Midbrain (tissue), 1 donor: ENCODE results near the gene NPAT.
"Not testable (repeated sequence)": the region's sequence is repeated elsewhere in the genome, so short reads cannot be mapped to it uniquely, and the experiment has no call there.

Experiments used
- DNase-seq: peaks from one replicate; lab custom pipeline; 2025; lab: John Stamatoyannopoulos, UW

Gene NPAT

DNA sequence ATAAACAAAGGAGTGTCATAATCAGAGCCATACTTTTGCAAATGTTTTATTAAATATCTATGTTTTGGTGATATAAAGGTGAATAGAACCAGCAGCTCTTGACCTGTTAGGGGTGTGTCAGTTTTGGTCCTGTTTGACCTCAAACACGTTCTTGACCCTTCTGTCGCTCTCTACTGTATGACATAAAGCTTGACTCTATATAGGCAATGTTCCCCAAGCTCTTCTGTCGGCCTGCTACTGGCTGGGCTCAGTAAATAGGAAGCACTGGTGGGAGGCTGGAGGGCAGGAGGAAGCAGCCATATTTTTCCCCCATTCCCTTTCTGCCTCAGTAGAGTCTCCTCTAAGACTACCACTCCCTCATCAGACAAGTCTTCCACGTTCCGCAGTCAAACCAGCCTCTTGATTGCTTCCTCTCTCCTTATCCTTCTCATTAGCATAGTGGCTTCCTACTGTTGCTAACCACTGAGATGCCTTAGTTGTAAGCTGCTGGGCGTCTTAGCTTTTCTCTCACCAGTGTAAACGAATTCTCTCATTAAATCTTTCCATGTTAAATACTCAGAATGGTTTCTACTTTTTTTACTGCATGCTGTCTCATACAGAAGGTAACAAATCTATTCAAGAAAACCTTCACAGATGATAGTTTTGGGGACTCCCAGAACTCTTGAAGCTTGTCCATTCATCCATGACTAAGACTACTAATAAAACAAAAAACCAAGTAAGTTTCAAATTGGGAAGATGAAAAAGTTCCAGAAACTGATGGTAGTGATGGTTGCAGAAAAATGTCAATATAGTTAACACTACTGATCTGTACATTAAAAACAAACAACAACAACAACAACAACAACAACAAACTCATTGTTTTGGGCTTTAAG lies 3.3 kb downstream of the NPAT start:
- no peak for DNase-seq

DNA sequence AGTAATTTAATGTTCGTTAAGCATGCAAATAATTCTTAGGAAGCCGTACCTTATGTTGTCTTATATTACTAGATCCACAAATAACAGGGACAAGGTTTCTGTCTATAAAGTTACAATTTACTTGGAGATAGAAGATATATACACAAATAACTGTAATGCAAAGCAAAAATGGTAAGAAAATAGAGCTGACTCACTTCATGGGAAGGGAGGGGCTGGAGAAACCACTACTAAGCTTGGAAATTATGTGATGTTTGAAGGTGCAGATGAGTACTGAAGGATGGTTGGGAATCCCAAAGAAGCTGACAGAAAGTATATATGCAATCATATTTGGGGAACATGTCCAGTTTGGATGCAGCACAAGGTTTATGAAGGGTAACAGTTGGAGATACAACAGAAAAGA lies 4.0 kb downstream of the NPAT start:
- no peak for DNase-seq

DNA sequence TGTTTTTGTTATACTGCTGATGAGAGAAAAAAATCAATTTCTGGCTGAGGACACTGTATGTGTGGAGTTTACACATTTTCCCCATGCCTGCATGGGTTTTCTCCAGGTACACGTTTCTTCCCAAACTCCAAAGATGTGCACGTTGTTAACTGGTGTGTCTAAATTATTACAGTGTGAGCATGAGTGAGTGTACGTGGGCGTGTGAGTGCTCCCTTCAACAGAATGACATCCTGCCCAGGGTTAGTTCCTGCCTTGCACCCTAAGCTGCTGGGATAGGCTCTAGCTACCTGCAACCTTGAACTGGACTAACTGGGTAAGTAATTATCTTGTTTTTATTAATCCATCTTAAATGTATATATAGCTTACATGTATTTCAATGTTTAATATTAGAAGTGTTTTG lies 5.5 kb downstream of the NPAT start:
- no peak for DNase-seq

GRCh38 chr11:108213784-108214183 lies 8.7 kb downstream of the NPAT start:
- DNase-seq: no peak

DNA sequence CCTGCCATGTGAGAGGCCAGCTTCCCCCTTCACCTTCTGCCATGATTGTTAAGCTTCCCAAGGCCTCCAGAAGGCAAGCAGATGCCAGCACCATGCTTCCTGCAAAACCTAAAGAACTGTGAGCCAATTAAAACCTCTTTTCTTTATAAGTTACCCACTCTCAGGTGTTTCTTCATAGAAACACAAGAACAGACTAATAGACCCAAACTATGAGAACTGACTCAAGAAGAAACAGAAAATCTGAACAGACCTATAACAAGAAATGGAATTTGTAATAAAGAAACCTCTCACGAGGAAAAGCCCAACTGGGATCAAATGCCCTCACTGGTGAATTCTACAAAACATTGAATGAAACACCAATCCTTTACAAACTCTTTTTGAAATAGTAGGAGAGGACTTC lies 12.0 kb downstream of the NPAT start:
- no peak for DNase-seq

GRCh38 chr11:108207683-108208060 lies 14.8 kb downstream of the NPAT start:
- DNase-seq: no peak

DNA sequence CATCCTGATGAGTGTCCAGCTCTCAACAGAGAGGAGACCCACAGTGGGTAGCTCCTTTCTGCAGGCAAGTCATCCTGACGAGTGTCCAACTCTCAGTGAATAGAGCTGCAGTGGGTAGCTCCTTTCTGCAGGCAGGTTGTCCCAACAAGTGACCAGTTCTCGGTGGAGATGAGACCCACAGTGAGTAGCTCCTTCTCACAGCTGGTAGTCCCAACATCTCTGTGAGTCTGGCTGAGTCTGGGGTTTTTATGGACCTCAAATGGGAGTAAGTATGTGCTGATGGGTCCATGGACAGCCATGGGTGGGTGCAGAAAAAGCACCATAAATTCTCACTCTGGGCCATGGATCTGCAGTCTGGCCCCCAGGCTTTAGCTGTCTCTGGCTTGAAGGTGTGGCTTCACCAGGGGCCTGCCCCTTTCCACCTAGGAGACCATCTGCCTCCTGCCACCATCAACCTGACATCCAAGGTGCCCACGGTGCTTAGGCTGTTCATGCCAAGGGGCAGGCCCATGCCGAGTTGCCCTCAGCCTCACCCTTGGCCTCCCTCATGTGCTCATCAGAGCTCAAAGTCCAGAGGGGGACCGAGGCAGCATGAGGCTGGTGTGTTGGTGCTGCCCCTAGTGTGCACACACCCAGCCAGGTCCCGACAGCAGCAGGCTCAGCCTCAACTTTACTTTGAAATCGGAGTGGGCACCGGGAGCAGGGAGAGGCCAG lies 15.3 kb downstream of the NPAT start:
- no peak for DNase-seq

- DNase-seq: no peak
These were observed 16.3 kb downstream of the NPAT start for GRCh38 chr11:108206171-108206570.

- no peak for DNase-seq
These were observed 17.4 kb downstream of the NPAT start for GRCh38 chr11:108204929-108205499.

GRCh38 chr11:108204376-108204775 lies 18.1 kb downstream of the NPAT start:
- no peak for DNase-seq

DNA sequence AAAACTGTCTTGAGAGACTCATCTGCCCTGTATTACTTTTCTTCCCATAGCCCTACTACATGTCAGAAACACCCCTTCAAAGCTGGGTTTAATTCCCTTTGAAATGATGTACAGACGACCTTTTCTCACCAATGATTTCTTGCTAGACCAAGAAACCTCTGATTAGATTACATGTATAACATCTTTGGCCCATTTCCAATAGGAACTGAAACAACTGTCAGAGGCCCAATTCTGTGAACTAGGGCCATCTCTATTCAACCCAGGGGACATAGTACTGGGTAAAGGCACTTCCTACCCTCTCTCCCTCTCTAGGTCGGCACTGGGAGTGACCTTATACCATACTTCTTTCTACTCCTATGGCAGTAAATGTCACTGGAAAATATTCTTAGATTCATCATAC lies 19.4 kb downstream of the NPAT start:
- DNase-seq: no peak

DNA sequence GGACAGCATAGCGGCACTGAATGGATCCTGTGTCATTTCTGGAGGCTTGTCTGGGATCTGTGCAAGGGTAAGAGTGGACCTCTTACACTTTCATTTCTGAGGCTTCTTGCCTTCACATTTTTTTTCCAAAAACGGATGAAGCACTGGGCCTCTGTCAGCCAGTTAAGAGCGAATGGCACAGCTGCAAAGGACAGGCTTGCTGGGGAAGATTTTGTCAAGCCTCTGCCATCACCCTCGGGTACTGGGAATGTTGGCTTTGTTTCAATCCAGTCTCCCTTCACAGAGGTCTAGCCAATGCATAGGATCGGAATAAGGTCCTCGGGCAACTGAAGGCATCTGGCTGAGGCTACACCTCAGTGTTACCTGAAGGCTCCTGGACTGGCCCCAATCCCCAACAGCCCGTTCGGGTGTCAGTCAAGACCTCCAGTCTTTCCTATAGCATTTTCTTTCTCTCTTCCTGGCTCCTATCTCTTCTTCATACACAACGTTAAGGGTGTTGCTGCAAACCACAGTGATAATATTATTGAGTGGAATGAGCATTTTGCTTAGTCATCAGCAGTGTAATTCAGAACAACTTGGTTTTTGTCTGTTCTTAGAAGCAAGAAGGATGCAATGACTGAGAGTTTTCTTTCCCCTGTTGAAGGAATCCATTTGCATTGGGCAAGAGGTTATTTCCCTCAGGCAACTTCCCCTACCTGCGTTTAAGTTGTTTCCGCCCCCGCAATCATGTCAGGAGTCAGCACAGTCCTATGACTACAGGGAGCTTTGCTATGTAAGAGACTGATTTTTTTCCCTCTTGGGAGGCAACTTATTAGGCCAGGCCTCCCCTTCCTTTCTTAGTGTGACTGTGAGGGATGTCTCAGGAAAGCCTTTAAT lies 22.8 kb downstream of the NPAT start:
- no peak for DNase-seq

- no peak for DNase-seq
These were observed 23.6 kb downstream of the NPAT start for GRCh38 chr11:108198833-108199232.

GRCh38 chr11:108197351-108197750 lies 25.1 kb downstream of the NPAT start:
- no peak for DNase-seq

DNA sequence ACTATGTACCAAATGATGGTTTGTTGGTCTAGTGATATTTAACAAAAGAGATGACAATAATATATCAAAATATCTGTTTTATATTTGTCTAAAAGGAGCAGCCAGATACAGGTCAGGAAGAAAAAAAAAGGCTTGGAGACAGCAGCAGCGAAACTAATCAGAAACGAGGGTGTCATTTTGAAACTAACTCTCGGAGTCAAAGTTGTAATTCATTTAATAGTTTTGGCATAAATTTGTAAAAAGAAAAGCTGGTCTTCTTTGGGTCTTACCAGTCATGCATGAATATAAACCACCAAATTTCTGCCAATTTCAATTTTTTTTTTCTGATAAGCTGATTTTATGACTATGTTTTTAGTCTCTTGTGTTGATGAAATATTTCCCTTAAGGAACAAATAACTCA lies 25.5 kb downstream of the NPAT start:
- no peak for DNase-seq

- no peak for DNase-seq
These were observed 28.7 kb downstream of the NPAT start for GRCh38 chr11:108193725-108194124.

DNA sequence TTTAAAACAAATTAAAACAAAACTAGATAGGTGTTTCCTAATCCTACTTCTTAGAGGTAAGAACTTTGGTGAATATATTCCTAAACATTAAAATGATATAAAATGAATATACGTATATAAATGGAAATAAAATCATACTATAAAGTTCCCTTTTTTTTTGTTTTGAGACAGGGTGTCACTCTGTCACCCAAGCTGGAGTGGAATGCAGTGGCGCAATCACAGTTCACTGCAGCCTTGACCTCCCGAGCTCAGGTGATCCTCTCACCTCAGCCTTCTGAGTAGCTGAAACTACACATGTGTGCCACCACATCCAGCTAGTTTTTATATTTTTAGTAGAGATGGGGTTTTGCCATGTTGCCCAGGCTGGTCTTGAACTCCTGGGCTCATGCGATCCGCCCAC lies 44.9 kb downstream of the NPAT start:
- DNase-seq: no peak

DNA sequence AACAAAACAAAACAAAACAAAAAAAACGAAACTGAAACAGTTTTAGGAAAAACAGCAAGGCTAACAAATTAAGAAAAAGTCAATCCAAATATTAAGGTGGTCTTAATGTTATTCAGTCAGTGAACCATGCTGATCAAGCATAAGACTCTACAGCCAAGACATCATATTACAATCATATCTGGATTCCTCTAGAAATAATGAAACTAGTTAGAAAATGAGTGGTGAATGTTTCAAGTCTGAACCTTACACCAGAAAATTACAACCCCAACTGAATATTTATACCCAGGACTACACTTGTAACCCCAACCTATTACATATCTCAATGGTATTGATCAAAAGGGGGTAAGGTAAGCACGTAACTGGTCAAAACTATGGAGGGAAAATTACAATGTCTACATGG lies 52.3 kb downstream of the NPAT start:
- DNase-seq: no peak

GRCh38 chr11:108167624-108168023 lies 54.8 kb downstream of the NPAT start:
- no peak for DNase-seq

- not testable (repeated sequence) for DNase-seq
These were observed 59.6 kb downstream of the NPAT start for GRCh38 chr11:108162878-108163277.

GRCh38 chr11:108160970-108161566 lies 61.4 kb downstream of the NPAT start:
- DNase-seq: no peak

DNA sequence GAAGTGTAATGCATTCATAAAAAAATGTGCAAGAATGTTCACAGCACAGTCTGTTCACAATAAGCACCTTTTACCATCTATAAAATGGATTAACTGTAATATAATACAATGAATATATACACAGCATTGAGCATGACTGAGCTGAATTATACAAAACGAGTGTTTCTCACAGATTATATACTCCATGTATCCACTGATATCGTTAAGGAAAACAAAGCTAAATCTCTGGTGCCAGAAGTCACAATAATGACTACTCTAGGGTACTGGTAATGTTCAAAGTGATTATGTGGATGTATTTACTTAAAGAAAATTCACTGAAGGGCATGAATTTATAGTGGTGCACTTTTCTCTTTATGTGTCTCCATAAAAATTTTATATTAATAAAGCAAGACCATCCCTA lies 67.8 kb downstream of the NPAT start:
- DNase-seq: no peak
